Measurements from ENCODE around the gene HNF1B. TPM values are rescaled to one million over a fixed set of nuclear protein-coding genes. Genes with fewer than 3 reads are reported as not detected.

HNF1B gene
- total and polyA plus RNA-seq, 8 donors, result 9.6 to 40.6 (median 36.1) TPM

- DNase-seq (peak in 1 of 4 donors; percentile 49), ATAC-seq (peak; percentile 65)
- H3K4me3 ChIP-seq, result no peak overlapping the region
- no peaks in the 10 kb centered on the region for H3K36me3 ChIP-seq
- H3K4me1 ChIP-seq, result peaks cover 4 to 5% of the 10 kb centered on the region in 2 donors
- H3K27me3 ChIP-seq, result peaks cover 0 to 55% of the 10 kb centered on the region in 2 donors
- no peaks in the 10 kb centered on the region for H3K9me3 ChIP-seq
- TF ChIP-seq CTCF (IDR thresholded peaks at IDR 0.05), result no peak
- intact Hi-C loops (cut with DNase I), result no loop called here
- peak overlapping the region; percentile 13 to 62 for H3K27ac ChIP-seq
Measured at GRCh38 chr17:37708616-37709212, 36.1 kb downstream of the HNF1B start.

- Histone ChIP-seq H3K27ac (peak overlapping the region; percentile 13 to 62), H3K36me3 (no peaks in the 10 kb centered on the region), H3K4me1 (peaks cover 0 to 5% of the 10 kb centered on the region in 2 donors), H3K4me3 (no peak overlapping the region), H3K27me3 (peaks cover 0 to 49% of the 10 kb centered on the region in 2 donors), H3K9me3 (no peaks in the 10 kb centered on the region)
- no peak for TF ChIP-seq CTCF (IDR thresholded peaks at IDR 0.05)
- intact Hi-C loops (cut with DNase I), result no loop called here
- ATAC-seq (peak; percentile 66), DNase-seq (no peak)
Measured at GRCh38 chr17:37708008-37708615, 36.7 kb downstream of the HNF1B start.

GRCh38 chr17:37706446-37706845 is 38.4 kb downstream of the HNF1B start:
- Histone ChIP-seq H3K27ac (no peak overlapping the region), H3K27me3 (peaks cover 0 to 38% of the 10 kb centered on the region in 2 donors), H3K9me3 (no peaks in the 10 kb centered on the region), H3K36me3 (no peaks in the 10 kb centered on the region), H3K4me3 (no peak overlapping the region), H3K4me1 (no peaks in the 10 kb centered on the region)
- intact Hi-C loops (cut with DNase I), result no loop called here
- TF ChIP-seq CTCF (IDR thresholded peaks at IDR 0.05), result no peak
- ATAC-seq (no peak), DNase-seq (no peak)

GRCh38 chr17:37702598-37702997 is 42.3 kb downstream of the HNF1B start:
- peak; percentile 72 for ATAC-seq
- Histone ChIP-seq H3K9me3 (no peaks in the 10 kb centered on the region), H3K36me3 (no peaks in the 10 kb centered on the region), H3K27ac (peak overlapping the region in 1 of 2 donors; percentile 53), H3K4me3 (no peak overlapping the region), H3K4me1 (no peaks in the 10 kb centered on the region), H3K27me3 (peaks cover 0 to 22% of the 10 kb centered on the region in 2 donors)
- TF ChIP-seq CTCF (IDR thresholded peaks at IDR 0.05), result no peak
- DNase-seq, result no peak
- intact Hi-C loops (cut with DNase I), result no loop called here

GRCh38 chr17:37701496-37701898 is 43.4 kb downstream of the HNF1B start:
- H3K4me3 ChIP-seq, result no peak overlapping the region
- H3K36me3 ChIP-seq, result no peaks in the 10 kb centered on the region
- H3K27me3 ChIP-seq, result peaks cover 0 to 16% of the 10 kb centered on the region in 2 donors
- intact Hi-C loops (cut with DNase I), result no loop called here
- H3K4me1 ChIP-seq, result no peaks in the 10 kb centered on the region
- H3K9me3 ChIP-seq, result no peaks in the 10 kb centered on the region
- DNase-seq (no peak), ATAC-seq (peak; percentile 89)
- H3K27ac ChIP-seq, result no peak overlapping the region
- TF ChIP-seq CTCF (IDR thresholded peaks at IDR 0.05), result peak; percentile 39 to 68
